Hepatocyte (in vitro differentiated cells): ENCODE data around the gene SSBP2.

ENCODE experiments used
- CTCF ChIP-seq: fragments of 200-600 bp; sonication (generic); IDR thresholded peaks from 2 replicates; pipeline ENCODE4 v1.5.1; 2016; ENCODE audit warnings: antibody characterized with exemption, mild to moderate bottlenecking; ENCODE audit not compliant: poor library complexity
- EZH2 ChIP-seq: fragments of 200-600 bp; sonication (generic); IDR thresholded peaks from 2 replicates; pipeline ENCODE4 v1.6.1; 2016; ENCODE audit warnings: antibody characterized with exemption, mild to moderate bottlenecking, borderline replicate concordance

- TF ChIP-seq CTCF (no peak), EZH2 (no peak)
These were observed 62.7 kb downstream of the SSBP2 start for GRCh38 chr5:81688215-81688614.
